OCI-LY1 (cell line): ENCODE data around the gene PHACTR2.

Experiments used
- H2AFZ ChIP-seq: fragments of 200-600 bp; sonication (generic), shearing (Covaris generic); 2 replicates; pipeline ENCODE4 v1.6.0; 2014; ENCODE audit warnings: antibody characterized with exemption, mild to moderate bottlenecking, low read length
- H3F3A ChIP-seq: fragments of 200-600 bp; sonication (generic), shearing (Covaris generic); 2 replicates; pipeline ENCODE4 v1.6.0; 2014; ENCODE audit warnings: mild to moderate bottlenecking, antibody characterized with exemption, low read length, moderate library complexity; ENCODE audit not compliant: insufficient read depth
- H3K27ac ChIP-seq: fragments of 200-600 bp; sonication (generic); 2 replicates; pipeline ENCODE4 v1.5.1; 2014; ENCODE audit warnings: low read length, mixed run types, mild to moderate bottlenecking, low read depth; ENCODE audit not compliant: poor library complexity, severe bottlenecking
- H3K27me3 ChIP-seq: fragments of 200-600 bp; sonication (generic); 2 replicates; pipeline ENCODE4 v1.6.0; 2014; ENCODE audit warnings: antibody characterized with exemption, mild to moderate bottlenecking, low read length, moderate library complexity; ENCODE audit not compliant: insufficient read depth
- H3K36me3 ChIP-seq: fragments of 200-600 bp; sonication (generic); 2 replicates; pipeline ENCODE4 v1.6.1; 2014; ENCODE audit warnings: mild to moderate bottlenecking, antibody characterized with exemption, low read length, moderate library complexity, mixed read lengths; ENCODE audit not compliant: insufficient read depth
- H3K4me1 ChIP-seq: fragments of 200-600 bp; sonication (generic); 2 replicates; pipeline ENCODE4 v1.5.1; 2014; ENCODE audit warnings: mild to moderate bottlenecking, low read length, moderate library complexity; ENCODE audit not compliant: insufficient read depth, severe bottlenecking
- H3K4me2 ChIP-seq: fragments of 200-600 bp; sonication (generic), shearing (Covaris generic); 2 replicates; pipeline ENCODE4 v1.6.1; 2014; ENCODE audit warnings: low read length
- H3K4me3 ChIP-seq: fragments of 200-600 bp; sonication (generic); 2 replicates; pipeline ENCODE4 v1.5.1; 2014; ENCODE audit warnings: low read length, low read depth, mild to moderate bottlenecking, mixed read lengths; ENCODE audit not compliant: poor library complexity, severe bottlenecking
- H3K79me2 ChIP-seq: fragments of 200-600 bp; shearing (Covaris generic); 2 replicates; pipeline ENCODE4 v1.6.1; 2016; ENCODE audit warnings: mixed run types, low read length, mixed read lengths; ENCODE audit not compliant: insufficient read depth
- H3K9ac ChIP-seq: fragments of 200-600 bp; sonication (generic), shearing (Covaris generic); 2 replicates; pipeline ENCODE4 v1.6.1; 2014; ENCODE audit warnings: mild to moderate bottlenecking, low read length, mixed read lengths
- H3K9me2 ChIP-seq: fragments of 200-600 bp; sonication (generic), shearing (Covaris generic); 2 replicates; pipeline ENCODE4 v1.6.1; 2014; ENCODE audit warnings: low read depth, mild to moderate bottlenecking, low read length, mixed read lengths
- H3K9me3 ChIP-seq: fragments of 200-600 bp; shearing (Covaris generic); 2 replicates; pipeline ENCODE4 v1.6.1; 2014; ENCODE audit warnings: low read length, mixed read lengths
- H4K20me1 ChIP-seq: fragments of 200-600 bp; sonication (generic), shearing (Covaris generic); 2 replicates; pipeline ENCODE4 v1.6.0; 2016; ENCODE audit warnings: mild to moderate bottlenecking, low read length; ENCODE audit not compliant: insufficient read depth
- CTCF ChIP-seq: fragments of 200-600 bp; sonication (generic), shearing (Covaris generic); IDR thresholded peaks from 2 replicates; pipeline ENCODE4 v1.5.1; 2017; ENCODE audit warnings: mild to moderate bottlenecking, antibody characterized with exemption, low read length, moderate library complexity, mixed read lengths
- EZH2 ChIP-seq: fragments of 200-600 bp; sonication (generic), shearing (Covaris generic); IDR thresholded peaks from 2 replicates; pipeline ENCODE4 v1.8.0; 2017; ENCODE audit warnings: borderline replicate concordance, mixed run types, mild to moderate bottlenecking, antibody characterized with exemption, low read length, moderate library complexity, mixed read lengths

PHACTR2 gene

GRCh38 chr6:143821359-143821758 lies 143.6 kb downstream of the PHACTR2 start:
- Histone ChIP-seq H3K4me2 (no peak overlapping the region), H2AFZ (no peak overlapping the region), H3K9me2 (no peaks in the 10 kb centered on the region), H3K4me1 (no peaks in the 10 kb centered on the region), H3K4me3 (no peak overlapping the region), H3K36me3 (no peaks in the 10 kb centered on the region), H3K27me3 (no peaks in the 10 kb centered on the region), H3K27ac (no peak overlapping the region), H3K9ac (no peak overlapping the region), H3F3A (no peaks in the 10 kb centered on the region), H3K79me2 (no peaks in the 10 kb centered on the region), H3K9me3 (no peaks in the 10 kb centered on the region), H4K20me1 (no peaks in the 10 kb centered on the region)
- TF ChIP-seq CTCF (no peak), EZH2 (no peak)

GRCh38 chr6:143822584-143823024 lies 144.8 kb downstream of the PHACTR2 start:
- TF ChIP-seq EZH2 (no peak), CTCF (no peak)
- Histone ChIP-seq H4K20me1 (no peaks in the 10 kb centered on the region), H3K9me2 (no peaks in the 10 kb centered on the region), H3K9me3 (no peaks in the 10 kb centered on the region), H2AFZ (no peak overlapping the region), H3K4me1 (no peaks in the 10 kb centered on the region), H3K36me3 (no peaks in the 10 kb centered on the region), H3K4me3 (no peak overlapping the region), H3K27ac (no peak overlapping the region), H3K9ac (no peak overlapping the region), H3K4me2 (no peak overlapping the region), H3K27me3 (no peaks in the 10 kb centered on the region), H3K79me2 (no peaks in the 10 kb centered on the region), H3F3A (no peaks in the 10 kb centered on the region)

GRCh38 chr6:143823548-143823947 lies 145.8 kb downstream of the PHACTR2 start:
- no peak for TF ChIP-seq EZH2
- TF ChIP-seq CTCF: no peak
- no peak overlapping the region for H3K4me2 ChIP-seq
- H3K9ac ChIP-seq: no peak overlapping the region
- H3K4me3 ChIP-seq: no peak overlapping the region
- no peaks in the 10 kb centered on the region for H3K9me2 ChIP-seq
- no peaks in the 10 kb centered on the region for H3K79me2 ChIP-seq
- H3K36me3 ChIP-seq: no peaks in the 10 kb centered on the region
- no peaks in the 10 kb centered on the region for H3K4me1 ChIP-seq
- no peaks in the 10 kb centered on the region for H3K27me3 ChIP-seq
- H2AFZ ChIP-seq: no peak overlapping the region
- H3F3A ChIP-seq: no peaks in the 10 kb centered on the region
- H4K20me1 ChIP-seq: no peaks in the 10 kb centered on the region
- no peaks in the 10 kb centered on the region for H3K9me3 ChIP-seq
- no peak overlapping the region for H3K27ac ChIP-seq
